Measurements from ENCODE around the gene STAP2.

Gene STAP2

GRCh38 chr19:4370418-4371041, 31.9 kb upstream of the STAP2 start:
- DNase-seq (ENCODE audit: low read depth in 2 of 2): no peak

GRCh38 chr19:4369888-4370260, 31.2 kb upstream of the STAP2 start:
- peak; percentile 57 to 58 for DNase-seq (ENCODE audit: low read depth in 2 of 2)

GRCh38 chr19:4369109-4369887, 30.7 kb upstream of the STAP2 start:
- peak; percentile 24 to 38 for DNase-seq (ENCODE audit: low read depth in 2 of 2)

- DNase-seq (ENCODE audit: low read depth in 2 of 2): no peak
Observed at GRCh38 chr19:4368128-4368820, 29.6 kb upstream of the STAP2 start.

- DNase-seq (ENCODE audit: low read depth in 2 of 2): no peak
Observed at GRCh38 chr19:4367781-4368127, 29.1 kb upstream of the STAP2 start.

GRCh38 chr19:4367336-4367723, 28.7 kb upstream of the STAP2 start:
- DNase-seq (ENCODE audit: low read depth in 2 of 2): no peak

GRCh38 chr19:4366666-4367335, 28.2 kb upstream of the STAP2 start:
- DNase-seq (ENCODE audit: low read depth in 2 of 2): no peak

- DNase-seq (ENCODE audit: low read depth in 2 of 2): no peak
Observed at GRCh38 chr19:4365791-4366665, 27.4 kb upstream of the STAP2 start.

GRCh38 chr19:4365341-4365740, 26.7 kb upstream of the STAP2 start:
- DNase-seq (ENCODE audit: low read depth in 2 of 2): no peak

GRCh38 chr19:4363571-4364304, 25.1 kb upstream of the STAP2 start:
- DNase-seq (ENCODE audit: low read depth in 2 of 2): no peak

GRCh38 chr19:4362831-4363545, 24.4 kb upstream of the STAP2 start:
- no peak for DNase-seq (ENCODE audit: low read depth in 2 of 2)

GRCh38 chr19:4362101-4362828, 23.6 kb upstream of the STAP2 start:
- no peak for DNase-seq (ENCODE audit: low read depth in 2 of 2)

- no peak for DNase-seq (ENCODE audit: low read depth in 2 of 2)
Observed at GRCh38 chr19:4361152-4362046, 22.8 kb upstream of the STAP2 start.

GRCh38 chr19:4360641-4361151, 22.1 kb upstream of the STAP2 start:
- no peak for DNase-seq (ENCODE audit: low read depth in 2 of 2)

- DNase-seq (ENCODE audit: low read depth in 2 of 2): no peak
Observed at GRCh38 chr19:4360081-4360569, 21.5 kb upstream of the STAP2 start.

GRCh38 chr19:4359627-4360000, 21.0 kb upstream of the STAP2 start:
- no peak for DNase-seq (ENCODE audit: low read depth in 2 of 2)

- DNase-seq (ENCODE audit: low read depth in 2 of 2): no peak
Observed at GRCh38 chr19:4358709-4359626, 20.3 kb upstream of the STAP2 start.
